ENCODE results near the gene GLI3.
A peak's percentile ranks its signal among the peaks of the same experiment; 100 is the strongest.

GLI3 gene

DNA sequence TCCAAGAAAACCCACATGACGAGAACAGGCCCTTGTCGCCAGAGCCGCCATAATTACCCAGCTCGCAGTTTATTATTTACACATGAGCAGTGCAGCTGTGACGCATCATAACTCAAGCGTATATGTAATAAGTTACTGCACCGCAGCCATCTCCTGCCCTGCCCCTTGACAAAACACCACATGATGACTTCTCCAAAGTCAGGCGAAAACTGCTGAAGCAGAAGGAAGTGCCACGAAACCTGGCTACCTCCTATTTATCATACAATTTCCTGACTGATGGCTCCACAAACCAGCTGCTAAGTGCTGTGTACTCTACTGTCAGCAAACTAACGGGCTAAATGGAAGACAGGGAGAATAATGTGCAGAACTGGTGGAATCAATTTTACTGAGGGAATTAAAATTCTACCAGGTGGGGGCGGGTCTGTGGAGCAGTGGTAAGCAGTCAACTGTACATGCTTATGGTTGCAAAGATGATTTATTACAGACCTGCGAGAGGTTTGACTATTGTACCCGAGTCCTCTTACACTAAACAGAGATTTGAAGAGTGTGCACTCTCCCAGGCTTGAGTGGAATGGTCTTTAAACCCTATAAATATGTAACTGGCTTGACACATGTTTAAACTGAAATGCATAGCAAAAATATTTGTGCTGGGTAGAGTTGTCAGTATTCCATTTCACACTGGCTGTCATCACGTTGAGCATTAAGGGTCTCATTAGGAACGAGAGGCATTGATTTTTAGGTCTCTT is 156.0 kb downstream of the GLI3 start:
- TF ChIP-seq, protein P1, sequence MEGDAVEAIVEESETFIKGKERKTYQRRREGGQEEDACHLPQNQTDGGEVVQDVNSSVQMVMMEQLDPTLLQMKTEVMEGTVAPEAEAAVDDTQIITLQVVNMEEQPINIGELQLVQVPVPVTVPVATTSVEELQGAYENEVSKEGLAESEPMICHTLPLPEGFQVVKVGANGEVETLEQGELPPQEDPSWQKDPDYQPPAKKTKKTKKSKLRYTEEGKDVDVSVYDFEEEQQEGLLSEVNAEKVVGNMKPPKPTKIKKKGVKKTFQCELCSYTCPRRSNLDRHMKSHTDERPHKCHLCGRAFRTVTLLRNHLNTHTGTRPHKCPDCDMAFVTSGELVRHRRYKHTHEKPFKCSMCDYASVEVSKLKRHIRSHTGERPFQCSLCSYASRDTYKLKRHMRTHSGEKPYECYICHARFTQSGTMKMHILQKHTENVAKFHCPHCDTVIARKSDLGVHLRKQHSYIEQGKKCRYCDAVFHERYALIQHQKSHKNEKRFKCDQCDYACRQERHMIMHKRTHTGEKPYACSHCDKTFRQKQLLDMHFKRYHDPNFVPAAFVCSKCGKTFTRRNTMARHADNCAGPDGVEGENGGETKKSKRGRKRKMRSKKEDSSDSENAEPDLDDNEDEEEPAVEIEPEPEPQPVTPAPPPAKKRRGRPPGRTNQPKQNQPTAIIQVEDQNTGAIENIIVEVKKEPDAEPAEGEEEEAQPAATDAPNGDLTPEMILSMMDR (conservative IDR thresholded peaks at IDR 0.05): no peak
- no peak overlapping the region for H3K27ac ChIP-seq

DNA sequence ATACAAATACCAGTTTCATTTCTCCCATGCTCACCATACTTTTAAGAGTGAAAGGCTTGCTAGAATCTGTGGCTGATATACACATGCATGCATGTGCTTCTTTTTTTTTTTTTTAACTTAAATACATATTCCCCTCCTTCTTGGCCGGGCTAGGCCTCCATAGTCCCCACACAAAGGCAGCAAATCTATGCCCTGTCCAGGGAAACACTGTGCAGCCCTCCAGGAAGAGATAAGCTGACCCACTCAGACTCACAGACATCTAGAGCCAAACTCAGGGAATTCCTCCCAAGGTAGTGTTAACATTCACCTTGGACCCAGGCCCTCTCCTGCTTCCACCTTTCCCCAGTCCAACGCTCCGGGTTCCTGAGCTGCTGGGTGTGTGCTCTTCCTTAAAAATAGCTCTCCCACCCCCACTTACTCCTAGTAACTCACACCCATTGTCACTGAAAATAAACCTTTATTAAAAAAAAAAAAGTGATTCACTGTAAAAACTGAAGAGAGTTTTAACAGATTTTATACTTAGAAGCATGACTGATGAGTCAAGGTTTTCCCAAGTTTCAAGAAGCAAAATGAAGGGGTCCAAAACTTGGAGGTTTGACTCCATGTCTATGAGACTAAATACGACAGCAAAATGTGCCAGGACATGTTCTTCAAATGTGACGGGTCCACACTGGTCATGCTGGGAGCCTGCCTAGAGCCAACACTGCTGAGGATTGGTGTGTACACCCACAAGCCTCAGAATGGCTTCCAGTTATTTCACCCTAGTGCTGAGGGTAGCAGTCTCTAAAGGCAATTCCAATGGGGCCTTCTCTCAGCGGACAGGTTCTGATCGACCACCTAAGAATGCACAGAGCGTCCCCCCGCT is 159.5 kb downstream of the GLI3 start:
- TF ChIP-seq, protein P1 (conservative IDR thresholded peaks at IDR 0.05): no peak
- H3K27ac ChIP-seq: no peak overlapping the region

DNA sequence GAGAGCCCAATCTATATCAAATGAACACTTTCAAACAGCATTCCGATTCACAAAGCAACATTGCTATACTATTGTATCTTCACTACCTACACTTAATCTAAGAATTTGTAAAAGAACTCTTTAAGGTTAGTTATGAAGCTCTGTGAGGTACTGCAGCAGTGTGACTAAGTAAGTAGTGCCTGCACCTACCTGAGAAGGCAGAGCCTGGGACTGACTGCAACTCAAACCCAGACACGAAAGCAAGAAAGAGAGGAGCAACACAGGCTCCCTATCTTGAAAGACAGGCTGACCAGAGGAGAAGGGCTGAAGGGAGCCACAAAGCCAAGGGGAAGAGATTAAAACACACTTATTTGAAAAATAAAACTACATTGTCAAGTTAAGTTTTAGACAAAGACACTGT is 160.1 kb downstream of the GLI3 start:
- H3K27ac ChIP-seq: no peak overlapping the region
- TF ChIP-seq, protein P1 (conservative IDR thresholded peaks at IDR 0.05): no peak

DNA sequence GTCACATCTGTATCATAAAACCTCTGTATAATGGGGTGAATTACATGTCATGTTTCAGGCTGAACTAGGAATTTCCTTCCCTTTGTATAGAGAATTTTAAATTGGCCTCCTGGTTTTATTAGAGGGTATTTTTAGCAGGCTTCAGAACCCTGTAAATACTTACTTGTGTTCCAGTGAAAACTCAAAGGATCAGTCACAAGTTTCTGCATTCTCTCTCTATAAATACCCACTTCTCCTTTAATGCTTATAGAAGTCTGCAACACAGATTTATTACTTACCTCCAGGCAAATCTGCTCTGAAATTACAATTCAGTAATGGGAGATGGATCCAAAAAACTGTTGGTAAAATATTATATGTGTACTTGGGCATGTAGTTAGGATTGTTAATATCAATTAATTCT is 161.6 kb downstream of the GLI3 start:
- TF ChIP-seq, protein P1 (conservative IDR thresholded peaks at IDR 0.05): no peak
- H3K27ac ChIP-seq: no peak overlapping the region

DNA sequence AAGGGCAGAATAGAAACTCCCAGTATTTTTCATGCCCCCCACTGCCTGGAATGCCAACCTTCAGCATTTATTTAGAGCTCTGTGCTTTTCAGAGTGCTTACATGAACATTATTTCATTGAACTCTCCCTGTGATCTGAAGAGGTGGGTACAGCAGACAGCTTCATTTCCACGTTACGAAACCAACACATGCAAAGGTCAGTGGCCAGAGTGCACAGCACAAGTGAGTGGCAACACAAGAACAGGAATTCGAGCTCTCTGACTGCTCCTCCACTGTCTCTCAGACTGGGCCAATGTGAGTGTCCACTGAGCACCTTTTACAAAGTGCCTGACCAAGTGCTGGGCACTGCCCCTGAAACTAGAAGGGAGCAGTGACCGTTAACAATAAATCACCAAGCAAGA is 162.9 kb downstream of the GLI3 start:
- no peak overlapping the region for H3K27ac ChIP-seq
- TF ChIP-seq, protein P1 (conservative IDR thresholded peaks at IDR 0.05): no peak

DNA sequence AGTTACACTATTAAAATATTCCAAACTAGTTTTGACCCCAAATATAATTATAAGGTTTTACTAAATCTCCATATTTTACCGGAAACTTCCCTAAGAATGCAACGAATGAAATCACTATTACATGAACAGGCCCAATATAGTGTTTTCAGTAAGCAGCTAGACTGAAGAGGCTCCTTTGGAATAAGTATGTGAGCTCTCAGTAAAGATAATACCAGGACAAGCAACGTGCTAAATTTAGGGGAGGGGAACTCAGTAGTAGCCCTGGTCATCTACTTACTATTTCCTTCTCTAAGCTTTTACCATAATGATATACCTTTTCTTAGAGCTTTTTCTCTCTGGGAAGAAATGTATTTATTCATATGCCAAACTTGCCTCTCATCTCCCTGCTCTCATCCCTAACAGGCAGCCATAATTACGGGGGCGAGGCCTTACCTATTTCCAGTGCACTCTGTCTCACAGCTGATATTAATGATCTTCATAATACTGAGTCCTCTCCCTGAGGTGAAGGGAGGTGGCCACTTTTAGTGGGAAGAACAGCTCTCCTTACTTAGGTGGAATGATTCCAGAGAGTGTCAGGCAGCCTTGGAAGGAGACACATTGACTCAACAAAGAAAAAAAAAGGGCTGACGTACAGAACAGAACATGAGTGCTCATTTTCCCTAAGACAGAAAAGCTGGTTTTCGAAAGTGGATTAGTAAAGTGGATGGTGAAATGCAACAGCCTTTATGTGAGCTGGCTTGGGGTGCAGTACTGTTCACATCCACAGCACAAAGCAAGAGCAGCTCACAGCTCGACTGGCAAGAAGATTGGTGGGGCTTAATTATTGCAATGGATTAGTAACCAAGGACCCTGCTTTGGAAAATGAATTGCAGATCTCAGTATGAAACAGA is 165.4 kb downstream of the GLI3 start:
- TF ChIP-seq, protein P1 (conservative IDR thresholded peaks at IDR 0.05): peak; percentile 45
- H3K27ac ChIP-seq: no peak overlapping the region

Data from VCaP (cell line).